Common myeloid progenitor, CD34-positive (primary cell): ENCODE results near the gene CLEC19A.

Experiments used
- CTCF ChIA-PET: fragments of 350-600 bp; sonication (Branson Sonifier 250); formaldehyde crosslinking; loops from one replicate; lab custom pipeline; 2021; ENCODE audit warnings: antibody characterized with exemption; lab: Charles Lee
- POLR2A ChIA-PET: fragments of 350-600 bp; sonication (Branson Sonifier 250); formaldehyde crosslinking; loops from one replicate; lab custom pipeline; 2021; ENCODE audit warnings: antibody characterized with exemption; lab: Charles Lee
- DNase-seq, 3 donors: peaks; one replicate each; pipeline versions ENCODE4 v3.0.0 to v3.0.0-alpha.2; 2013
- H3K27ac ChIP-seq, 2 experiments: 1 replicate in 1 of 2; 2 replicates in 1 of 2; pipeline ENCODE4 v1.7.0; 2013; ENCODE audit warnings: inconsistent platforms in 2 of 2, low read length in 2 of 2, mild to moderate bottlenecking in 2 of 2, low read depth in 1 of 2, moderate library complexity in 1 of 2; ENCODE audit not compliant: severe bottlenecking in 2 of 2, insufficient read depth in 1 of 2, poor library complexity in 1 of 2
- H3K27me3 ChIP-seq, 5 experiments: replicated peaks in 2 of 5; 1 replicate in 3 of 5; 2 replicates in 2 of 5; pipeline versions ENCODE4 v1.6.1 to v1.7.0; 2013; ENCODE audit warnings: low read length in 4 of 5, mild to moderate bottlenecking in 2 of 5, moderate library complexity in 2 of 5, inconsistent platforms in 1 of 5; ENCODE audit not compliant: insufficient read depth in 5 of 5, control insufficient read depth in 4 of 5
- H3K36me3 ChIP-seq, 4 experiments: 1 replicate in 2 of 4; 2 replicates in 2 of 4; pipeline versions ENCODE4 v1.6.1 to v1.7.0; 2013; ENCODE audit warnings: low read length in 3 of 4, control low read depth in 1 of 4, mild to moderate bottlenecking in 1 of 4; ENCODE audit not compliant: control insufficient read depth in 4 of 4, insufficient read depth in 4 of 4
- H3K4me1 ChIP-seq, 4 experiments: 1 replicate in 3 of 4; 2 replicates in 1 of 4; pipeline versions ENCODE4 v1.6.1 to v1.7.1; 2013; ENCODE audit warnings: low read length in 3 of 4, mild to moderate bottlenecking in 3 of 4, control low read depth in 1 of 4, inconsistent platforms in 1 of 4, moderate library complexity in 1 of 4; ENCODE audit not compliant: control insufficient read depth in 4 of 4, insufficient read depth in 4 of 4; ENCODE audit errors: control extremely low read depth in 1 of 4
- H3K4me3 ChIP-seq, 7 experiments: 1 replicate in 4 of 7; 2 replicates in 3 of 7; pipeline versions ENCODE4 v1.5.1 to v1.7.0; 2013; ENCODE audit warnings: mild to moderate bottlenecking in 7 of 7, low read length in 6 of 7, moderate library complexity in 6 of 7, inconsistent platforms in 2 of 7, low read depth in 2 of 7, control low read depth in 1 of 7; ENCODE audit not compliant: insufficient read depth in 4 of 7, control insufficient read depth in 1 of 7; ENCODE audit errors: extremely low read depth in 1 of 7
- H3K9me3 ChIP-seq, 5 experiments: 1 replicate in 4 of 5; 2 replicates in 1 of 5; pipeline versions ENCODE4 v1.6.1 to v1.7.1; 2013; ENCODE audit warnings: low read length in 4 of 5, mild to moderate bottlenecking in 2 of 5, inconsistent platforms in 1 of 5, low read depth in 1 of 5, moderate library complexity in 1 of 5; ENCODE audit not compliant: control insufficient read depth in 4 of 5, insufficient read depth in 2 of 5; ENCODE audit errors: control extremely low read depth in 1 of 5
- WGBS: methylation state at CpG from one replicate; pipeline ENCODE4 v1.1.5; 2013; ENCODE audit not compliant: insufficient coverage; 5-methylcytosine and 5-hydroxymethylcytosine counted together

Gene CLEC19A

GRCh38 chr16:19356024-19356952, 70.8 kb downstream of the CLEC19A start:
- 100% methylated on average over 1 of the region's 4 CpGs for WGBS
- POLR2A ChIA-PET: no interaction called here
- Histone ChIP-seq H3K9me3 (no peaks in the 10 kb centered on the region), H3K4me3 (no peak overlapping the region), H3K27me3 (peaks cover 0 to 4% (median 0%) of the 10 kb centered on the region in 5 experiments), H3K36me3 (no peaks in the 10 kb centered on the region), H3K4me1 (no peaks in the 10 kb centered on the region), H3K27ac (no peak overlapping the region)
- CTCF ChIA-PET: no interaction called here
- no peak for DNase-seq

GRCh38 chr16:19359556-19359955, 74.0 kb downstream of the CLEC19A start:
- DNase-seq: no peak
- Histone ChIP-seq H3K27me3 (peaks cover 0 to 4% (median 0%) of the 10 kb centered on the region in 5 experiments), H3K36me3 (no peaks in the 10 kb centered on the region), H3K9me3 (no peaks in the 10 kb centered on the region), H3K27ac (no peak overlapping the region), H3K4me3 (no peak overlapping the region), H3K4me1 (no peaks in the 10 kb centered on the region)
- 100% methylated on average over 2 of the region's 2 CpGs for WGBS
- POLR2A ChIA-PET: no interaction called here
- CTCF ChIA-PET: no interaction called here
